Left kidney (tissue), 2 donors: Measurements from ENCODE around the gene DAO. TPM values are rescaled to one million over a fixed set of nuclear protein-coding genes. Genes with fewer than 3 reads are reported as not detected.

Experiments
- DNase-seq: peaks from one replicate; pipeline ENCODE4 v3.0.0-alpha.2; 2013
- polyA plus RNA-seq: library from polyadenylated mRNA; unstranded; fragments of 120-200 nt; gene quantifications from one replicate; pipeline ENCODE4 v1.2.1, GENCODE V29; 2013; ENCODE audit not compliant: insufficient read length

Gene DAO
- polyA plus RNA-seq, 1 donor = 0.58 TPM

DNA sequence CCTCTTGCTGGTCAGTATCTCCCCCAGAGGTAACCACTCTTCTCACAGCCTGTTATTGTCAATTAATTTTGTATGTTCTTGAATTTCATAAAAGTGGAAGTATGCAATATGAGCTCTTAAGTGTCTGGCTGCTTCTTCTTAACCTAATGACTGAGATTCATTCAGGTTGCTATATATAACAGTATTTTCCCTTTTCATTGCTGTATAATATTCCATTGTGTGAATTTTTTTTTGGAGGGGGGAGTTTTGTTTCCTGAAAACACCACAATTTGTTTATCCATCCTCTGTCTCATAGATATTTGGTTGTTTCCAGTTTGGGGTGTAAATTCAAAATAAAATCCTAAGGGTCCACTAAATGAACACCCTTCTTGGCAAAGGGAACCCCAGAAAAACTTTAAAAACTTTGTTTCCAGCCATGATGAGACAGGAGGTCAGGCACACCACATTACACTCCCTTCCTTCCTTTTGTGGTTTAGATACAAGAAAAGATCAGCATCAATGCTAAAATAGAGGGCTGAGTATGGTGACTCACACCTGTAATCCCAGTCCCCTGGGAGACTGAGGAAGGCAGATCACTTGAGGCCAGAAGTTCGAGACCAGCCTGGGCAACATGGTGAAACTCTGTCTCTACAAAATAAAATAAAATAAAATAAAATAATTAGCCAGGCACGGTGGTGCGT, 4.1 kb upstream of the DAO start:
- no peak for DNase-seq

DNA sequence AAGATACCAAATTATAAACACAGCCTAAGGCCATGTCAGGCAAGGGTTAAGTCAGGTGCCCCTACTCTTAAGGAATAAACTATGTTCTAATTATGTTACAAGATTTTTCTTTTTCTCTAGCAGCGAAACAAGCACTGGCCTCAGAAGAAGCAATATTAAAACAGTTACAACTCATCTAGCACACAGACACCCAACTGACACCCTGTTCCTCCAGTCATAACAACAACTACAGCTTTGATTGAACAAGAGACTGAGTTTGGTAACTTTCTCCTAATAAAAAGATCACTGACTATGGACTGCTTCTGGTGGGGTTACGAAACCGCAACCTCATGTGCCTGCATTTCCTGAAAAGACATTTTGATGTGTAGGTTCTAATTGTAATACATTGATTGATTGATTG, 3.3 kb upstream of the DAO start:
- DNase-seq = no peak

GRCh38 chr12:108881953-108882352, 2.1 kb downstream of the DAO start:
- no peak for DNase-seq

DNA sequence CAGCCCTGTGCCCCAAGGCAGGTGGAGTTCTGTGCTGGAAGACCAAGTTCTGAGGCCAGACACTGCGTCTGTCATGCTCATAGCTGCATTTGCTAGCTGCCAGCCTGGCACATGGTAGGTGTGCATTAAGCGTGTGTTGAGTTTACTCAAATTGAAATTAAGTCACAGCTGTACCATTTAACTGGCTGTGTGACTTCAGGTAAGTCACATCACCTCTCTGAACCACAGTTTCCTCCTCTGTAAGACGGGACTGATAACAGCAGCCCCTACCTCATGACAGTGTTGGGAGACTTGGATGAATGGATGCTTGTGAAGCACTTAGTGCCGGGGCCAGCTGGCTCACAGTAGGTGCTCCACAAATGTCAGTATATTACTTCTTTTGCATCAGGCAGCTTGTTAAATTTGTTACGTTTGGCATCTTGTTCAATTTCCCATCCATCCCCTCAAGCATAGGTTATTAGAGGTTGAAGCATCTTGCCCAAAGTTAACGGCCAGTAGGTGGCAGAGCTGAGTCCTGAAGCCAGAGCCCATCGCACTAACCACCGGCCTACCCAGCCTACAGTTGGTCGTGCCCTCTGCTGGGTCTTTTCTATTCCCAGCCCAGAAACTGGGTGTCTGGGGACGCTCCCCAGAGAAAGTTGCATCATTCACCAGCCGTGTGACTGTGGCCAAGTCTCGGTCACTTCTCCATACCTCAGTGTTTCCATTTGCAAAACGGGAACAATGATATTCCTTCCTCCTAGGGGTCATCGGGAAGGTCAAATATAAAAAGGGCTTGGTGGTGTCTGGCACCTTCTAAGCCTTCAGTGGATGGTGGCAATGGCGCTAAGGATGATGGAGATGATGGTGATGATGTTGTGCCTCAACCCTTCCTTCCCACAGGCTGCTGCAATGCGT, 4.5 kb downstream of the DAO start:
- DNase-seq = no peak

DNA sequence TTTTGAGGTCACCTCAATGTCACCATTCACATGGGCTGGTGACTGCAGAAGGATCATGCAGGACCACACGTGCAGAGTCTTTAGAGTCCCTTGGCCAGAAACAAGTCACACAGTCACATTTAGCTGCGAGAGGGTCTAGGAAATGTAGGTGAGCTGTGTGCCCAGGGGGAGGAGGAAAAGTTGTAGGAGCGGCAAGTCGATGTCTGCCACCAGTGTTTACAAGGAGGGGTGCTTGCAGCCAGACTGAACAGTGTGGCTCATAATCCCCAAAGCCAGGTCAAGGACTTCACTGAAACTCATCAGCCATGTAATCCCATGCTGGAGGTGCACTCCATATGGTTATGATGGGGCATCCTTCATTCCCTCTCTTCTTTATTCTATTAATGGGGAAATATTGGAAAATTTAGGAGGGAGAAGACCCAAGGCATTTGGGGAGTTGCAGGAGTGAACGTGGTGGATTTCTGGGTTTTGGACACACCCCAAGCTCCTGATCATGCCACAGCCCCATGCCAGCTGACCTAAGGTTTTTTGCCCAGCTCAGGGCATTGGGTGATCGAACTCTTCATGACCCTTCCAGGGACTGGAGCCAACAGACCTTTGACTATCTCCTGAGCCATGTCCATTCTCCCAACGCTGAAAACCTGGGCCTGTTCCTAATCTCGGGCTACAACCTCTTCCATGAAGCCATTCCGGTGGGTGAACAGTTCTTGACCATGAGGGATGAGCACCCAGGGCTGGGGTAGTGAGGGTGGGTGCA, 7.2 kb downstream of the DAO start:
- no peak for DNase-seq

DNA sequence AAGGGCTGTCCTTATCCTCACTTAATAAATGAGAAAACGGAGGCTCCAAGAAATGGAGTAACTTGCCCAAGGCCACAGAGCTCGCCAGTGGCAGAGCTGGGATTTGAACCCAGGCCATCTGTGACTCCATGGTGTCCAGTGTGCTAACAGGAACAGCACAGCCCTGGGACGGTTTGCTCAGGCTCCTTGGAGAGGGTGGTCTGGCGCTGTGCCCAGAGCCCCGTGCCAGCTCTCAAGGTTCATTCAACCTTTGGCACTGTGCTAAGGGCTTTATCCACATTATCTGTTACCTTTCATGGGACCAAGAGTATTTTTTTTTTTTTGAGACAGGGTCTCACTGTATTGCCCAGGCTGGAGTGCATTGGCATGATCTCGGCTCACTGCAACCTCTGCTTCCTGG, 8.1 kb downstream of the DAO start:
- DNase-seq = no peak

- DNase-seq = no peak
Measured at GRCh38 chr12:108890208-108890607, 10.3 kb downstream of the DAO start.

DNA sequence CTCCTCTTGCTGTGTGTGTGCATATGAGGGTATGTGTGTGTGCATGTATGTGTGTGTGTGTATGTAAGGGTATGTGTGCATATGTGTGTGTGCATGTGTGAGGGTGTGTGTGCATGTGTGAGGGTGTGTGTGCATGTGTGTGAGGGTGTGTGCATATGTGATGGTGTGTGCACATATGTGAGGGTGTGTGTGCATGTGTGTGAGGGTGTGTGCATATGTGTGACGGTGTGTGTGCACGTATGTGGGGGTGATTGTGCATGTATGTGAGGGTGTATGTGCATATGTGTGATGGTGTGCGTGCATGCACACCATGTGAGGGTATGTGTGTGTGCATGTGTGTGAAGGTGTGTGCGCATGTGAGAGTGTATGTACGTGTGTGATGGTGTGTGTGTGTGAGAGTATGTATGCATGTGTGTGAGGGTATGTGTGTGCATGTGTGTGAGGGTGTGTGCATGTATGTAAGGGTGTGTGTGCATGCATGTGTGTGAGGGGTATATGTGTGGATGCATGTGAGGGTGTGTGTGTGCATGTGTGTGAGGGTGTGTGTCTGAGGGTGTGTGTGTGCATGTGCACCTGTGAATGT, 15.4 kb downstream of the DAO start:
- no peak for DNase-seq

DNA sequence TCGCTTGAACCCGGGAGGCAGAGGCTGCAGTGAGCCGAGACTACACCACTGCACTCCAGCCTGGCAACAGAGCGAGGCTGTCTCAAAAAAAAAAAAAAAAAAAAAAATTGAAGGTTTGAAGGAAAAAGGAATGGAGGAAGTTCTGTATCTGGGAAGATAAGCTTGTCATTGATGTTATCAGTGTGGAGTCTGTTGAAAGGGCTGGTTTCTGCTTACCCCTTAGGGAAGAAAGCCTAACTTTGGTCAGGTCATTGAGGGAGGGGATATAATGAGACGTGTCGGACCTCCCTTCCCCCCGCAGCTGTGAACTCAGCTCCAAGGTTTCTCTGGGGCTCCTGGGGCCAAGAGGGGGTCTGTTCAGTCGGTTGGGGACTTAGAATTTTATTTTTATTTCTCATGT, 16.4 kb downstream of the DAO start:
- no peak for DNase-seq

GRCh38 chr12:108896817-108897216, 16.9 kb downstream of the DAO start:
- no peak for DNase-seq

DNA sequence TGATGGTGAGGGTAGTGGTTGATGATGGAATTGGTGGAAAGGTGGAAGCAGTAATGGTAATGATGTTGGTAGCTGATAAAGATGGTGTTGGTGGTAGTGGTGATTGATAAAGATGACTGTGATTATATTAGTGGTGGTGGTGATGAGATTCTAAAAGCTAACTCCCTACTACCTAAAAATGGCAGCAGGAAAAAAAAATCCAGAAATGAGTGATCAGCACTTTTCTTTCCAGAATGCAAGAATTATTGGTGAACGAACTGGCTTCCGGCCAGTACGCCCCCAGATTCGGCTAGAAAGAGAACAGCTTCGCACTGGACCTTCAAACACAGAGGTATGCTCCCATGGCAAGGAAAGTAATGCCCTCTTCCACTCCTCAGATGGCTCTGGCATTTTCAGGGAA, 19.3 kb downstream of the DAO start:
- DNase-seq = no peak

- DNase-seq = no peak
Measured at GRCh38 chr12:108905725-108906124, 25.8 kb downstream of the DAO start.

DNA sequence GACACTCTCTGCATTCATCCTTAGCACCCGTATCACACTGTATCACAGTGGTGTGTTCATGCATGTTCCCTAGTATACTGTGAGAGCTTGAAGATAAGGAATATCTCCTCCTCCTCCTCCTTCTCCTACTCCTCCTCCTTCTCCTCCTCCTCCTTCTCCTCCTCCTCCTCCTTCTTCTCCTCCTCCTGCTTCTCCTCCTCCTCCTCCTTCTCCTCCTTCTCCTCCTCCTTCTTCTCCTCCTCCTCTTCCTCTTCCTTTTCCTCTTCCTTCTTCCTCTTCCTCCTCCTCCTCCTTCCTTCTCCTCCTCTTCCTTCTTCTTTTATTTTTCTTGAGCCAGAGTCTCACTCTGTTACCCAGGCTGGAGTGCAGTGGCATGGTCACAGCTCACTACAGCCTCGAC, 27.1 kb downstream of the DAO start:
- DNase-seq = no peak

DNA sequence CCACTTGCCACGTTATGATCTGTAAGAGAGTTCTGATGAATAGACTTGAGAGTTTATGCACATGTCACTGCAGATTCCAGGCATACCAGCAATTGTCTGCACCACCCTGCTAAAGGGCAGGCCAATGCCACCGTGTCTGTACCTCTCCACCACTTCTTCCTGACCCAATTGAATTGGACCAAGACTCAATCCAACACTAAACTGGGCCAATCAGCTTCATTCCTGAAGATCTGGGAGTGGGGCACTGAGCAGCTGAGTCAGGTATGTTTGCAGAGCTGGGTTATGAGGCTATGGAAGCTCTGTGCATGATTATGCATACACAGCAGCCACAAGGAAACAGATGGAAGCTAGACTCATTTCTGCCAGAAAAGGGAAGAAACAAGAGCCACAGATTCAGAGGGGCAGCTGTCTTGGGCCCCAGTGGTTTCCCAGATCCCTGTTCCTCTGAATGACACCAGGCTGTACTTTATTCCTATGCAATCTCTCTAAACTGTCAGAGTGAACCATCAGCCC, 28.0 kb downstream of the DAO start:
- DNase-seq = no peak

GRCh38 chr12:108910336-108910735, 30.4 kb downstream of the DAO start:
- no peak for DNase-seq

DNA sequence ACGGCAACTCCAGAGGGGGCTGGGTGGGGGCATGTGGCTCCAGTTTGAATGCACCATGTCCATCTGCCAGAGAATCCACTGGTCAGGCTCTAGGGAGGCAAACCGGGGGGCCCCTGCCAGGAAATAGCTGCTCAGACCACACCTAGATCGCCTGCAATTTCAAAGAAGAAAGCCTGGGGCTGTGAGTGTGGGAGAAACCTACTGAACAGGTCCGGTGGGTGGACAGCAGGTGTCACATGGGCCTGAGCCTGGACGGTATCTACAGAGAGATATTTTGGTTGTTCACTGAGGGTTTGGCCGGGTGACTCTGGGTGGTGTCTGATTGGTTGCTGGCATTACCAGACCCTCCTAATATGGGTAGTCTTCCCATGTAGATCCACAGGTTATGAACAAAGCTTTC, 32.0 kb downstream of the DAO start:
- no peak for DNase-seq

GRCh38 chr12:108912361-108912760, 32.5 kb downstream of the DAO start:
- DNase-seq = no peak

DNA sequence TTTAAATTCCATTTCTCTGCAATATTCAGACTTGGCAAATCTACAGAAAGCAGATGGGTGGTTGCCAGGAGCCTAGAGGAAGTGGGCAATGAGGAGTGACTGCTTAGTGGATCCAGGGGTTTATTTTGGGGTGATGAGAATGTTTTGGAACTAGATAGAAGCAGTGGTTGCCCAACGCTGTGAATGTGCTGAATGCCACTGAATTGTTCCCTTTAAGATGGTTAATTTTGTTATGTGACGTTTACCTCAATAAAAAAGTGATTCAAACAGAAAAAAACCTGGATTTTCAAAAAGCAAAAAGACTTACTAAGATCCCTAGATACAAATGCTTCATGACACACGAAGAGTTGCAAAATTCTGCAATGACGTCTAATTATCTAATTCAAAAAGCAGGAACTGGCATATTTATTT, 34.2 kb downstream of the DAO start:
- no peak for DNase-seq

GRCh38 chr12:108915632-108916133, 35.8 kb downstream of the DAO start:
- DNase-seq = no peak

DNA sequence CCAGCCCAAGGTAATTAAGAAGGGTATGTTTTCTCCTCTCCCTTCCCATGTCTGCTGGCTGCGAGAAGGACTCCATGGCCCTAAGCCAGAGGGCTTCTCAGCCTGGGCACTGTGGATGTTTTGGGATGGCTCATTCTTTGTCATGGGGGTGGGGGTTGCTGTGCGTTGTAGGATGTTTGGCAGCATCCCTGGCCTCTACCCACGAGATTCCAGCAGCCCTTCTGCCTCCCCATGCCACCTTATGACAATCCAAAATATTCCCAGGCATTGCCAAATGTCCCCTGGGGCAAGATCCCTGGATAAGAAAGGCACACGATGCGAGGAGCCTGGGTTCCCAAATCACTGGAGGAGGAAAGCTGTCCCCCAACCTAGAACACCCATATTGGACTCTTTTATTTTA, 36.4 kb downstream of the DAO start:
- no peak for DNase-seq

GRCh38 chr12:108918206-108918605, 38.3 kb downstream of the DAO start:
- no peak for DNase-seq
